Cortex of kidney (tissue), 1 donor: ENCODE data around the gene RAG1.

ENCODE experiments used
- DNase-seq: peaks from one replicate; lab custom pipeline; 2025; lab: John Stamatoyannopoulos, UW

Gene RAG1

DNA sequence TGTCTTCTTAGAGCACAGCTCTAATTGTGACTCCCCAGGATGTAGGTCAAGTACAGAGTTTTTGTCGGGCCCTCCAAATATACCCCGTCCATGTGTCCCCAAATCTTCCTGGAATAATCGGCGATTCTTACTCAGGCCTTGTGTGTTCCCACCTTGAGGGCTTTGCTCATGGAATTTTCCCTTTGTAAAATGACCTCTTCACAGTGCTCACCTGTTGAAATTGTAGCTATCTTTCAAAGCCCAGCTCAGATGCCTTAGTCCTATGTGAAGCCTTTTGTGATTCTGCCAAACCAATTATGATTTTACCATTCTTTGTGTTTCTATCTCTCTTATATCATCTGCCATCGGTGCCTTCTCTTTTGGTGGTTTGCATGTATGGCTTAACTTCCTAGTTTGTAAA is 60.3 kb downstream of the RAG1 start:
- no peak for DNase-seq

DNA sequence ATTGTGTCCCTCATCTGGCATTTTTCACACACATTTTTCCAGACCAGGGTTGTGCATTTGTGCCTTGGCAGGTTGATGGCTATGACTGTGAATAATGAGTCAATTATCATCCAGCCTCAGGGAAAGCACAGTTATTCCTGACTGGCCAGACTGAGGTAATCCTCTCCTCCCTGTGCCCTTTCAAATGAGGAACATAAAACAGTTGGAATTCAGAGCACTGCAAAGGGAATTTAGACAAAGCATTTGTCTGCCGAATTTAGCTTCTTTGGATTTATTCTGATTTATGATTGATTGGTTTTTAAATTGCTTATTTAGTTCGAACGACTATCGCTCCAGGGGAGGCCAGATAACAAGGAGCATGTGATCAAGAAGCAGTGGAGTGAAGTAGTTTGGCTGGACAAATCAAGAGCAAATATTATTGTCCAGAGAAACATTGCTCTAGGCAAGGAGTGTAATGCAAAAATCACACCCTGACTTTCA is 61.0 kb downstream of the RAG1 start:
- no peak for DNase-seq
